GM15510 (cell line): ENCODE data around the gene PRSS12.

Experiments used
- POLR2A ChIP-seq: IDR thresholded peaks from 3 replicates; pipeline ENCODE4 v1.6.1; 2011; ENCODE audit warnings: borderline replicate concordance; ENCODE audit not compliant: insufficient read length; ENCODE audit errors: extremely low read depth

The PRSS12 gene

GRCh38 chr4:118340109-118340508, 12.7 kb downstream of the PRSS12 start:
- no peak for TF ChIP-seq POLR2A

DNA sequence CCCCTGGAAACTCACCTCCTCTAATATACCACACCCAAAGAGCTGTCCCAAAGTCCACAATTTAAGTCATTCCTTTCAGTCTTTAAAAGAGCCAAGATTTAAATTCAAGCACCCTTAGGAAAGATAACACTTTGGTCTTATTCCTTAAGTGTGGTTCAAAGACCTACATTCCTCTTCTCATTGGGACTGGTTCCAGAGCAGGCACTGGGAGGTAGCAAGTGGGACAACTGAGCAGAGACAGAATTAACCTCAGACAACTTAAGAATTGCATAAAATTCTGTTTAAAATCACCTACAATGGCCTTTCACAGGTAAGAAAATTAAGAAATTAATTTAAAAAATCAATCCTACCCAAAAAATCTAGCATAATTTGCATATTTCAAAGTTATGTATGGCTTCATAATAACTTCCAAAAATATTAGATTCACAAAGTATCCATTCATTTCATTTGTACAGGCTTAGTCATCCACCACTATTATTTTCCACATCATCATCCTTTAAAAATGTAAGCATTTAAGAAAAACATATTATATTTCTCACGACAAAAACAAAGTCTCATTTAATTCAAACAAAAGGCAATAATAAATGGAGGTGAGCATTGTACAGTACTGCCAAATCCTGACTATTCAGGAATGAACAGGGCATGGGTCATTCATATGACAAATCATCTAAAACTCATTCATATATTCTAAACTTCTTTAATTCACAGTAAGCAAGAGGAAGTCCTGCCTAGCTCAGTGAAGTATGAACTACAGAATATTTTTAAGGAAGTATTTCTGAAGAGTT, 13.6 kb downstream of the PRSS12 start:
- TF ChIP-seq POLR2A: no peak

DNA sequence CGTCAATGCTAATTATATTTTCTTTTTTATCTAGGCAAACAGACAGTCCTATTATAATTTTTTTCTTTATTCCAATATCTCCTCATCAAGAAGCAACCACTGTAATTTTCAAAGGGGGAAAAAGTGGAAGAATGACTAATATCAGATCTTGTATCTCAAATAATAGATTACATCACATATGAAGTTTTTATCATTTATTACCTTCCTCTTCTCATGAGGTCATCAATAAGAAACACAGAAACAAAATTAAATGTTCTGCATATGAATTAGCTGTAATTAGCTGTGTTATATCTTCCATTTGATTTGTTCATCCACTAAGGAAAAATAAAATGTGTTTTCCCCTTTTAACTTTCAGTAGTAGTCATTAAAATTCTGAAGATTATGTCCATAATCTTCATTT, 14.3 kb downstream of the PRSS12 start:
- no peak for TF ChIP-seq POLR2A

GRCh38 chr4:118337954-118338353, 14.8 kb downstream of the PRSS12 start:
- no peak for TF ChIP-seq POLR2A

GRCh38 chr4:118335774-118336173, 17.0 kb downstream of the PRSS12 start:
- TF ChIP-seq POLR2A: no peak

GRCh38 chr4:118335324-118335723, 17.5 kb downstream of the PRSS12 start:
- TF ChIP-seq POLR2A: no peak

GRCh38 chr4:118331352-118331751, 21.5 kb downstream of the PRSS12 start:
- TF ChIP-seq POLR2A: no peak

GRCh38 chr4:118329849-118330248, 23.0 kb downstream of the PRSS12 start:
- TF ChIP-seq POLR2A: no peak

DNA sequence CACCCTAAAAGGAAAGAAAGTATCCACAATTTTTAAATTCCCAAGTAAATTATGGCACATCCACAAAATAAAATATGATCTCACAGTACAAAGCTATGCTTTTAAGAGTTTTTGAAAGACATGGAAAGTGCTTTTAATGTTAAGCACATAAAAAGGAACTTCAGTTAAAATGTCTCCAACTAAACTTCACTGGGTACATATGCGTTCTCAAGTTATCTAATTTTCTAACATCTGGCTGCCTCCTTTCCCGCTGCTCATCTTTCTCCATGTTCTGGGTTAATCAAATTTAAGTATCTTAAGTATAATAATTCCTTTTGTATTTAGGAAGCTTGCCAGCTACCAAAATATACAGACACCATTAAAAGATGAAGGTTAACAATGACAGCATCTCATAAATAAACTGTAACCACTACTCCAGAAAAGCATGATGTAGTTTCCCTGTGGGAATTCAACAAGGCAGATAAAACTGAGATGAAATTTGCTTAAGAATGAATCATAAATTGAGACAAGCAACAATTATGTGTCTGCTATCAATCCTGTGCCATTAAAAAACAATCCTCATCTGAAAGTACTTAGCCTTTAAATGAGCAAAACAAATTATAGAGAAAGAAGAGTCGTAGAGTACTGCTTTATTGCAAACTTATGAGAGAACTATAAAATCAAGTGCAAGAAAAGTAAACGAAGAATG, 25.1 kb downstream of the PRSS12 start:
- TF ChIP-seq POLR2A: no peak

- TF ChIP-seq POLR2A: no peak
These were observed 26.2 kb downstream of the PRSS12 start for GRCh38 chr4:118326585-118326984.

- no peak for TF ChIP-seq POLR2A
These were observed 27.4 kb downstream of the PRSS12 start for GRCh38 chr4:118325431-118325830.

GRCh38 chr4:118322831-118323502, 29.8 kb downstream of the PRSS12 start:
- TF ChIP-seq POLR2A: no peak

GRCh38 chr4:118318931-118319330, 33.9 kb downstream of the PRSS12 start:
- no peak for TF ChIP-seq POLR2A

GRCh38 chr4:118317691-118318090, 35.1 kb downstream of the PRSS12 start:
- no peak for TF ChIP-seq POLR2A

DNA sequence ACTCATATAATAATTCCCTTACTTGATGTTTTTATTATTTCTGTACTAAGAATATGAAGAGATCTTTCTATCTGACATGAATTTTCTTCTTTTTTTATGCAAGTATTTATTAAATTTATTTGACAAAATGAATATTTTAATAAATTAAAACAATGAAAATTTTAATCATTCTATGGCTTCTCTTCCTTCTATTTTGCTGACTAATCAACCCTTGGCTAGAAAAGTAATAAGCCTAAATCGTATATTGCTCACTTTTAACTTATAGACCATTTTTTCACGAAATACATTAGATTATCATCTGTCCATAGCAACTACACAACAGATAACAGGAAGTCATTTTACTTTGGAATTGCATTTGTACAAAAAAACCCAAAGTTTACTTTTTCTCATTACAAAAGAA, 38.6 kb downstream of the PRSS12 start:
- TF ChIP-seq POLR2A: no peak
